MM.1S (cell line): ENCODE measurements around the gene POLR2E.

Source experiments
- DNase-seq: peaks from one replicate; pipeline ENCODE4 v3.0.0-alpha.2; 2015
- H2AFZ ChIP-seq: fragments of 300-600 bp; sonication (generic); 2 replicates; pipeline ENCODE4 v1.6.0; 2016; ENCODE audit warnings: antibody characterized with exemption, low read length
- H3F3A ChIP-seq: fragments of 300-600 bp; sonication (generic); 2 replicates; pipeline ENCODE4 v1.6.1; 2016; ENCODE audit warnings: mild to moderate bottlenecking, antibody characterized with exemption, low read length, moderate library complexity, mixed read lengths; ENCODE audit not compliant: insufficient read depth
- H3K27ac ChIP-seq: fragments of 300-600 bp; sonication (generic); 2 replicates; pipeline ENCODE4 v1.5.1; 2016; ENCODE audit warnings: mild to moderate bottlenecking, low read length
- H3K27me3 ChIP-seq: fragments of 300-600 bp; sonication (generic); replicated peaks from 2 replicates; pipeline ENCODE4 v1.6.0; 2016; ENCODE audit warnings: low read length; ENCODE audit not compliant: insufficient read depth
- H3K36me3 ChIP-seq: fragments of 300-600 bp; sonication (generic); replicated peaks from 2 replicates; pipeline ENCODE4 v1.6.1; 2016; ENCODE audit warnings: mild to moderate bottlenecking, low read length, mixed read lengths; ENCODE audit not compliant: insufficient read depth
- H3K4me1 ChIP-seq: fragments of 300-600 bp; sonication (generic); 2 replicates; pipeline ENCODE4 v1.6.1; 2016; ENCODE audit warnings: low read length, mixed read lengths
- H3K4me2 ChIP-seq: fragments of 300-600 bp; sonication (generic); 2 replicates; pipeline ENCODE4 v1.6.0; 2016; ENCODE audit warnings: low read depth, low read length
- H3K4me3 ChIP-seq: fragments of 300-600 bp; sonication (generic); 2 replicates; pipeline ENCODE4 v1.5.1; 2016; ENCODE audit warnings: low read length, mixed read lengths
- H3K79me2 ChIP-seq: fragments of 300-600 bp; sonication (generic); 2 replicates; pipeline ENCODE4 v1.6.1; 2016; ENCODE audit warnings: mixed run types, low read length, mixed read lengths
- H3K9ac ChIP-seq: fragments of 300-600 bp; sonication (generic); 2 replicates; pipeline ENCODE4 v1.6.1; 2016; ENCODE audit warnings: low read length, mixed read lengths
- H3K9me2 ChIP-seq: fragments of 300-600 bp; sonication (generic); replicated peaks from 2 replicates; pipeline ENCODE4 v1.6.1; 2016; ENCODE audit warnings: mild to moderate bottlenecking, low read length, mixed read lengths; ENCODE audit not compliant: insufficient read depth
- H3K9me3 ChIP-seq: fragments of 300-600 bp; sonication (generic); replicated peaks from 2 replicates; pipeline ENCODE4 v1.6.1; 2016; ENCODE audit warnings: mild to moderate bottlenecking, low read length, mixed read lengths; ENCODE audit not compliant: insufficient read depth
- H4K20me1 ChIP-seq: fragments of 300-600 bp; sonication (generic); 2 replicates; pipeline ENCODE4 v1.6.1; 2016; ENCODE audit warnings: mild to moderate bottlenecking, low read length, moderate library complexity, mixed read lengths; ENCODE audit not compliant: insufficient read depth
- EZH2 ChIP-seq: fragments of 300-600 bp; sonication (generic); optimal IDR thresholded peaks from 2 replicates; pipeline ENCODE3; 2017; ENCODE audit warnings: low read depth, mild to moderate bottlenecking, antibody characterized with exemption, low read length, mixed read lengths
- EZH2phosphoT487 ChIP-seq: fragments of 300-600 bp; sonication (generic); IDR thresholded peaks from 2 replicates; pipeline ENCODE4 v1.6.1; 2018; ENCODE audit warnings: antibody characterized with exemption, low read length
- TF ChIP-seq, protein P1 (sequence below): fragments of 300-600 bp; sonication (generic); IDR thresholded peaks from 2 replicates; pipeline ENCODE4 v1.5.1; 2016; ENCODE audit warnings: antibody characterized with exemption, low read length, mixed read lengths

POLR2E gene

DNA sequence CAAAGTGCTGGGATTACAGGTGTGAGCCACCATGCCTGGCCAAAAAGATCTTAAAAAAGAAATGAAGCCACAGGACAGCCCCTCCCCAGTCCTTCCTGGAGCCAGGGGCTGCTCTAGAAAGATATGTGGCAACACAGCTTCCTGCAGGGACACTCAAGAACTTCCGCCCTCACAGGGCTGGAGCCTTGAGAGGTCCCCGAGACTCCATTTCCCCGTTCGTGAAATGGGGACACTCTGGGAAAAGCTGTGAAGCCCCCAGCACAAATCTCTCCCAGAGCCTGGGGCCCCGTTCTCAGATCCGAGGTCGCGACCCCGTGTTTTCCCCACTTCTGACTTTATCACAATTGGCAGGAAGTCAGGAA is 6.1 kb upstream of the POLR2E start:
- Histone ChIP-seq H3K36me3 (no peaks in the 10 kb centered on the region), H3K27me3 (no peaks in the 10 kb centered on the region), H3K9ac (no peak overlapping the region), H3K4me1 (peaks cover 3% of the 10 kb centered on the region; the same call in 1 of the 2 replicates), H3F3A (peaks cover 4% of the 10 kb centered on the region; the same call in 1 of the 2 replicates), H4K20me1 (no peaks in the 10 kb centered on the region), H3K27ac (no peak overlapping the region), H3K79me2 (peaks cover 16% of the 10 kb centered on the region), H3K9me2 (no peaks in the 10 kb centered on the region), H3K4me3 (no peak overlapping the region), H2AFZ (no peak overlapping the region), H3K9me3 (no peaks in the 10 kb centered on the region), H3K4me2 (no peak overlapping the region)
- DNase-seq, result no peak
- TF ChIP-seq EZH2phosphoT487, result no peak
- TF ChIP-seq, protein P1, sequence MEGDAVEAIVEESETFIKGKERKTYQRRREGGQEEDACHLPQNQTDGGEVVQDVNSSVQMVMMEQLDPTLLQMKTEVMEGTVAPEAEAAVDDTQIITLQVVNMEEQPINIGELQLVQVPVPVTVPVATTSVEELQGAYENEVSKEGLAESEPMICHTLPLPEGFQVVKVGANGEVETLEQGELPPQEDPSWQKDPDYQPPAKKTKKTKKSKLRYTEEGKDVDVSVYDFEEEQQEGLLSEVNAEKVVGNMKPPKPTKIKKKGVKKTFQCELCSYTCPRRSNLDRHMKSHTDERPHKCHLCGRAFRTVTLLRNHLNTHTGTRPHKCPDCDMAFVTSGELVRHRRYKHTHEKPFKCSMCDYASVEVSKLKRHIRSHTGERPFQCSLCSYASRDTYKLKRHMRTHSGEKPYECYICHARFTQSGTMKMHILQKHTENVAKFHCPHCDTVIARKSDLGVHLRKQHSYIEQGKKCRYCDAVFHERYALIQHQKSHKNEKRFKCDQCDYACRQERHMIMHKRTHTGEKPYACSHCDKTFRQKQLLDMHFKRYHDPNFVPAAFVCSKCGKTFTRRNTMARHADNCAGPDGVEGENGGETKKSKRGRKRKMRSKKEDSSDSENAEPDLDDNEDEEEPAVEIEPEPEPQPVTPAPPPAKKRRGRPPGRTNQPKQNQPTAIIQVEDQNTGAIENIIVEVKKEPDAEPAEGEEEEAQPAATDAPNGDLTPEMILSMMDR, result no peak

DNA sequence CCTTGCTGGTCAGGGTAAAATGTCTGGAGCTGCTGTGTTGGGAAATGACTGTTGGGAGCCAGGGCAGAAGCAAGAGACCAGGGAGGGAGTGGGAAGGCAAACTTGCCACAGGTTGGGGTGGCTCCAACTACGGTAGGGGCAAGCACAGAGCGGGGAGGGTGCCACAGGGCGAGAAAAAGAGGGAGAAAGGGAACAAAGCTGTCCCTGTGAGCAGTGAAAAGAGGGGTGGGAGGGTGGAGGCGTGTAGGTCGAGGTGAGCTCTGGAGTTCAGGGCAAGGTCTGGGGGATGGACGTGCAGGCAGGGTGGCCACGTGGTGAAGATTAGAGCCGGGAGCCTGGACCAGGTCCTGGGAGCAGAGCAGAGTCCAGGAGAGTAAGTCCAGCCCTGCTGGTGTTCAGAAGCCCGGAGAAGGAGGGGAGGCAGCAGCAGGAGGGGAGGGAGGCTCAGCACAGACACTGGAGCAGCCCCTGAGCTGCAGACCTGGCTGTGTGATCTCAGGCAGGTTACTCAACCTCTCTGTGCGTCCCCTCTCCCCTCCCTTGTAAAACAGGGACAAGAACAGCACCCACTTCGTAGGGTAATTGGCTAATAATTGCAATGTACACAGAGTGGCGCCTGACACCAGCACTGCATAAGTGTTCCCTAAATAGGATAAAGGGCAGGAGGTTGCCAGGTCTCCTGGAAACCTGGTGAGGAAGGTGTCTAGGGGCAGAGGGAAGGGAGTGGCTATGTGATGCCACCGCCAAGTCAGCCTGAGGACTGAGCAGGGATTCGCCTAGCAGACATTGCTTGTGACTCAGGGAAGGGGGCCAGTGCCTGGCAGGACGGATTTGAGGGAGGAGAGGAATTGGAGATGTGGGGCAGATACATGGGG is 3.2 kb upstream of the POLR2E start:
- Histone ChIP-seq H3K9me2 (no peaks in the 10 kb centered on the region), H3K4me1 (peaks cover 16% of the 10 kb centered on the region), H2AFZ (no peak overlapping the region), H3K9ac (no peak overlapping the region), H3K36me3 (no peaks in the 10 kb centered on the region), H3F3A (peaks cover 3% of the 10 kb centered on the region; the same call in 1 of the 2 replicates), H4K20me1 (peaks cover 7% of the 10 kb centered on the region; the same call in 1 of the 2 replicates), H3K9me3 (no peaks in the 10 kb centered on the region), H3K4me2 (no peak overlapping the region), H3K27me3 (no peaks in the 10 kb centered on the region), H3K4me3 (no peak overlapping the region), H3K79me2 (peaks cover 18% of the 10 kb centered on the region), H3K27ac (no peak overlapping the region)
- DNase-seq, result no peak
- TF ChIP-seq EZH2, result no peak
- TF ChIP-seq, protein P1, result no peak
- no peak for TF ChIP-seq EZH2phosphoT487

DNA sequence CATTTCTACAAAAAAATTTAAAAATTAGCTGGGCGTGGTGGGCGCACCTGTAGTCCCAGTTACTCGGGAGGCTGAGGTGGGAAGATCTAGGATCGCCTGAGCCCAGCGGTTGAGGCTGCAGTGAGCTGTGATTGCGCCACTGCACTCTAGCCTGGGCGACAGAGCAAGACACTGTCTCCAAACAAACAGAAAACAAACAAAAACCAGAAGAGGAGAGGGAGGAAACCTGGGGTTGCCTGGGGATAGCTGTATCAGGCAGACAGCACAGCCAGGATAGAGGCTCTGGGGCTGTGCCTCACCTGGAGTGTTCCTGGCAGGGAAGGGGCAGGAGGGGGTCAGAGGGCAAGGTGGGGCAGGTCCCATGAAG is 2.6 kb upstream of the POLR2E start:
- 0 out of 2 replicates have a peak, but pooled peaks cover 3% of the 10 kb centered on the region for H3F3A ChIP-seq
- H3K9me3 ChIP-seq, result no peaks in the 10 kb centered on the region
- no peak overlapping the region for H2AFZ ChIP-seq
- no peak overlapping the region for H3K9ac ChIP-seq
- no peaks in the 10 kb centered on the region for H3K36me3 ChIP-seq
- H3K4me3 ChIP-seq, result no peak overlapping the region
- H3K27me3 ChIP-seq, result no peaks in the 10 kb centered on the region
- no peak overlapping the region for H3K4me2 ChIP-seq
- peaks cover 25% of the 10 kb centered on the region for H3K79me2 ChIP-seq
- no peaks in the 10 kb centered on the region for H3K9me2 ChIP-seq
- H3K27ac ChIP-seq, result no peak overlapping the region
- peaks cover 13% of the 10 kb centered on the region for H3K4me1 ChIP-seq
- no peak for DNase-seq
- TF ChIP-seq EZH2phosphoT487, result no peak
- TF ChIP-seq EZH2, result no peak
- TF ChIP-seq, protein P1, result no peak
- peaks cover 7% of the 10 kb centered on the region; the same call in 1 of the 2 replicates for H4K20me1 ChIP-seq
